Keratinocyte (primary cell): ENCODE results near the gene PDE1C.

ENCODE experiments used
- CTCF ChIP-seq, 3 experiments: IDR thresholded peaks in 1 of 3; conservative IDR thresholded peaks in 1 of 3; optimal IDR thresholded peaks in 1 of 3; 2 replicates in 2 of 3; 3 replicates in 1 of 3; pipeline versions ENCODE3 to v1.5.1; 2011; ENCODE audit warnings: low read length in 3 of 3, mild to moderate bottlenecking in 3 of 3, moderate library complexity in 2 of 3, control low read depth in 1 of 3, inconsistent platforms in 1 of 3; ENCODE audit not compliant: insufficient read depth in 2 of 3; ENCODE audit errors: extremely low read depth in 1 of 3
- EZH2 ChIP-seq: IDR thresholded peaks from one replicate; pipeline ENCODE4 v1.6.1; 2012; ENCODE audit warnings: inconsistent platforms, mild to moderate bottlenecking, low read length, moderate library complexity

- no peak for TF ChIP-seq EZH2
- TF ChIP-seq CTCF (optimal IDR thresholded peaks at IDR 0.05 in 1 of 3, IDR thresholded peaks at IDR 0.05 in 1 of 3, conservative IDR thresholded peaks at IDR 0.05 in 1 of 3; ENCODE audit: extremely low read depth in 1 of 3, insufficient read depth in 2 of 3, low read length in 3 of 3): no peak
Measured at GRCh38 chr7:31716355-31716754, 353.9 kb downstream of the PDE1C start.
